Erythroblast (primary cell): Measurements from ENCODE around the gene KLRC4.
"Not testable (repeated sequence)": the region's sequence is repeated elsewhere in the genome, so short reads cannot be mapped to it uniquely, and the experiment has no call there.

Experiments used
- DNase-seq, 2 experiments: peaks; one replicate each; lab custom pipeline; 2025; lab: John Stamatoyannopoulos, UW
- GATA1 ChIP-seq: IDR thresholded peaks from 2 replicates; pipeline ENCODE4 v1.6.1; 2011; ENCODE audit warnings: low read depth, mild to moderate bottlenecking, control low read depth, low read length, moderate library complexity
- POLR2A ChIP-seq: IDR thresholded peaks from 2 replicates; pipeline ENCODE4 v1.6.1; 2011; ENCODE audit warnings: mild to moderate bottlenecking, low read length

KLRC4 gene

DNA sequence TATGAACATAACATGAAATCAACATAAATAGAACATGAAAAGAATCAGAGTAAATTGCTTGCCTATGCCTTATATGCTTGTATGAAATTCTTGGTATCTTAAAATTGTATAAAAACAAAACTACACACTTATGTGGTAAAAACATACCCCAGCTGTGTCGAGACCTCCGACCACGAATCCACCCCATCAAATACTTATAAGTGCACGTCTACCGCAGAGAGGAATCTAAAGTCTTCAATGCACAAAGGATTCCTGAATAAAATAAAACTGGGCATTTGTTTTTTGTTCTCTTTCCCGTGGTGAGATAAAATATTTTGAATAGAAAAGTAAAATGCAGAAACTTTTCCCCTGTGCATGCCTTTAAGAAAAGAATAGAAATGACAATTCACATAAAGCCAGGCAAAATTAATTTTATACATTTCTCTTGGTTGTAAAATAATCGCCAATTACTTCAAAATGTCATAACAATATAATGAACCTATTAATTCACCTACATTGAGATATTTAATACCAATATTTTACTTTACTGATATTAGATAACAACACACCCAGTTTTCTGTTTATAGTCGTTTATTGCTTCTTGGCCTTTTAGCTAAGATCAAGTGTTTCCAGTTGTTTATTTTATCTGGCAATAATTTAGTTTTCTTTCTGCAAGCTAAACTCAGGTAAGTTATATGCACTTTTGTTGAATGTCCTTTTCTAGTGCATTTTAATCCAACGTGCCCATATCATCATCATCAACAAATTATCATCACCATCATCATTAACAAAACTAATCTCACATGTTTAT, 20.7 kb downstream of the KLRC4 start:
- TF ChIP-seq POLR2A = no peak
- TF ChIP-seq GATA1 = no peak
- no peak for DNase-seq

DNA sequence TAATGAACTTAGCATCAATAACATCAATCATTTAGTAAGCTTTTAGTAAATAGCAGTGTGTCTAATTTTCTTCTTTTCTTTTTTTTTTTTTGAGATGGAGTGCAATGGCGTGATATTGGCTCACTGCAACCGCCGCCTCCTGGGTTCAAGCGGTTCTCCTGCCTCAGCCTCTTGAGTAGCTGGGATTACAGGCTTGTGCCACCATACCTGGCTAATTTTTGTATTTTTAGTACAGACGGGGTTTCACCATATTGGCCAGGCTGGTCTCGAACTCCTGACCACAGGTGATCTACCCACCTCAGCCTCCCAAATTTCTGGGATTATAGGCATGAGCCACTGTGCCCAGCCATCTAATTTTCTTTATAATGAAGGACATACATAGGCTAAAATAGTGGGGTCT, 22.1 kb downstream of the KLRC4 start:
- DNase-seq = not testable (repeated sequence)

DNA sequence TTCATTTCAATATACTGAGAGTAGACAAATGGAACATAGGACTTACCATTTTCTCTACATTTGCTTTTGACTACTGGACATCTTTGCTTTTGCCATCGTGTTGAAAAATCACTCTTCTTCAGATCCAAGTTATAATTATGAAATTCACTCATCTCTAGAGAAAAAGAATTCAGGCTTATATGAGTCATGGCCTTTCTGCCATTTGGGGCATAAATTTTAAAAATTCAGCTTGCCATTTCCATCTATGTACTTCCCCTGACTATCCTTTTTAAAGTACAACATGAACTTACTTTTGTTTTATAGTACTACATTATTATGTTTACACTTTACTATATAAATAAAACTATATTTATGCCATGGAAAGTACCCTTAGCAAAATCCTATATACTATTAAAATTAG, 22.7 kb downstream of the KLRC4 start:
- DNase-seq = no peak
- TF ChIP-seq GATA1 = no peak
- TF ChIP-seq POLR2A = no peak

DNA sequence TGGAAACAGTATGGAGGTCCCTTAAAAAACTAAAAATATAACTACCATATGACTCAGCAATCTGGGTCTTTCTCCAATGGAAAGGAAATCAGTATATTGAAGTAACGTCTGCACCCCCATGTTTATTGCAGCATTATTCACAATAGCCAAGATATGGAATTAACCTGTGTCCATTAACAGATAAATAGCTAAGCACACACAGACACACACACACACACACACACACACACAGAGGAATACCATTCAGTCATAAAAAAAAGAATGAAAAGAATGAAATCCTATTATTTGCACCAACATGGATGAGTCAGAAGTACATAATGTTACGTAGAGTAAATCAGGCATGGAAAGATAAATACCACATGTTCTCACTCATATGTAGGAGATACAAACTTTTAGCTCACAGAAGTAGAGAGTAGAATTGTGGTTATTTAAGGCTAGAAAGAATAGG, 24.4 kb downstream of the KLRC4 start:
- TF ChIP-seq GATA1 (no peak), POLR2A (no peak)
- no peak for DNase-seq

DNA sequence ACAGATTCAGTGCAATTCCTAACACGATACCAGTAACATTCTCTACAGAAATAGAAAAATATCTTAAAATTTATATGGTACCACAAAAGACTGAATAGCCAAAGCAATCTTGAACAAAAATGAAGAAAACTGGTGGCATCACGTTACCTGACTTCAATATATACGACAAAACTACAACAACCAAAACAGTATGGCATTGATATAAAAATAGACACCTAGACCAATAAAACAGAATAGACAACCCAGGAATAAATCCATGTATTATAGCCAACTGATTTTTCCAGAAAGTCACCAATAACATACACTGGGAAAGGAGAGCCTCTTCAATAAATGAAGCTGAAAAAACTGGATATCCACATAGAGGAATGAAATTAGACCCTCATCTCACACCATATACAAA, 25.4 kb downstream of the KLRC4 start:
- DNase-seq = no peak
- TF ChIP-seq GATA1 (no peak), POLR2A (no peak)

DNA sequence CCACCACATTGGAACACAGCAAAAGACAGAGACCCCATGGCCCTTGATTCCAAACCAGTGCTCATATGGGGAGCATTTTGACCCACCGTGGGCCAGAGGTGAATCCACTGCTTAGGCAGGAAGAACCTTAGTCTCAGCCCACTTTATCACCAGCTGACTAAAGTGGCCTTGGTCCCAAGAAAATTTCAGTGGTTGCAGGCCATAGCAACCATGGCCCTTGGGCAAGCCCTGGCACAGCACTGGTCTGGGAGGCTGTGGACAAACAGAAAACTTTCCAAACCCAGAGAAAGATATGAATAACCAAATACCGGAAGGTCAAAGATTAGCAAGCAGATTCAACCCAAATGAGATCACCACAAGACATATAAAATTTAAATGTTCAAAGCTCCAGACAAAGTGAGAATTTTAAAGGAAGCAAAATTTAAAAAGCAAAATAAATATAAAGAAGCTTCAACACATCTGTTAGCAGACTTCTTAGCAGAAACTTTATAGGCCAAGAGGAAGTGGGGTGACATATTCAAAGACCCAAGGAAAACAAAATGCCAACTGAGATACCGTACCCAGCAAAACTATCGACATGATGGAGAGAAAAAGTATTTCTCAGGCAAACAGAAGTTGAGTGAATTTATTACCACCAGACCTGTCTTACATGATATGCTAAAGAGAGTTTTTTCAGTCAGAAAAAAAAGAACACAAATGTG, 27.5 kb downstream of the KLRC4 start:
- TF ChIP-seq GATA1 (no peak), POLR2A (no peak)
- DNase-seq = no peak

DNA sequence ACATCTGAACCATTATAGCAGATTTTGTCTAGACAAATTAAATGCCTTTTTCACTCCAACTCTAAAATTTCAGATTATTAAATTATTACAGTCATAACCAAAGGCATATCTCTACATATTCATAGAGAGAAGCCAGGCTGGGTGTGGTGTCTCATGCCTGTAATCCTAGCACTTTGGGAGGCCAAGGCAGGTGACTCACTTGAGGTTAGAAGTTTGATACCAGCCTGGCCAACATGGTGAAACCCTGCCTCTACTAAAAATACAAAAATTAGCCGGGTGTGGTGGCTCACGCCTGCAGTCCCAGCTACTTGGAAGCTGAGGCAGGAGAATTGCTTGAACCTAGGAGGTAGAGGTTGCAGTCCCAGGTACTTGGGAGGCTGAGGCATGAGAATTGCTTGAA, 30.8 kb downstream of the KLRC4 start:
- not testable (repeated sequence) for DNase-seq

DNA sequence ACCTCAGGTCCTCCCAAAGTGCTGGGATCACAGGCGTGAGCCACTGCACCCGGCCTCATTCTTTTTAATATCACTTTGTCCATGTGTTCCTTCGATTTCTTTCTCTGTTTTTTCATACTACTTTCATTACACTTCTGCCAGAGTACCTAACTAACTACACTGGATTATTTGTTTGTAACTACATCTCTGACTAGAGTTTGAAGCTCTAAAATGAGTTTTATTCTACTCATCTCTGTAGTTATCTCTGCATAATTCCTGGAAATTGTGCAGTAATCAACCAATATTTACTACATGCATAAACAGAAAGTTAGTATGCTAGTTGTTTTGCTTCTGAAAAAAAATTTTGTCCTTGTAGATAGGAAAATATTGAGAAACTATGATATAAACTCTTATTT, 34.9 kb downstream of the KLRC4 start:
- no peak for DNase-seq
- TF ChIP-seq POLR2A = no peak
- no peak for TF ChIP-seq GATA1

DNA sequence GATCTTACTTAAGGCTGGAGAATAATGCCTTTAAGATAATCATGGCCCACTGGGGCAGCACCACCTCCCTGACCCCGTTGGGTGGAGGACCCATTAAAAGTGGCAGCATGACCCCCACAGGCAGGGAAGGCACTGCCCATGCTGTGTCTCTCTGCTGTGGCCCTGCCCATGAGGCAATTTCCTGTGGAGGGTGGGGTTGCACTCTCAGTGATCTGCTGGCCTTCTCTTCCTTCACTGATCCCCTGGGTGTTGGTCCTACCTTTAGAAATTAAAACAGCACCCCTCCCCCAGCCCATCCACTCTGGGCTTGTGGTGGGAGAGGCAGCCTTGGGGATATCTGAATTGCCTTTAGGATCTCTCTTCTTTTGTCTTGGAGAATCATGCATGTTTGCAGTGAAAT, 37.0 kb downstream of the KLRC4 start:
- no peak for TF ChIP-seq GATA1
- no peak for TF ChIP-seq POLR2A
- no peak for DNase-seq

DNA sequence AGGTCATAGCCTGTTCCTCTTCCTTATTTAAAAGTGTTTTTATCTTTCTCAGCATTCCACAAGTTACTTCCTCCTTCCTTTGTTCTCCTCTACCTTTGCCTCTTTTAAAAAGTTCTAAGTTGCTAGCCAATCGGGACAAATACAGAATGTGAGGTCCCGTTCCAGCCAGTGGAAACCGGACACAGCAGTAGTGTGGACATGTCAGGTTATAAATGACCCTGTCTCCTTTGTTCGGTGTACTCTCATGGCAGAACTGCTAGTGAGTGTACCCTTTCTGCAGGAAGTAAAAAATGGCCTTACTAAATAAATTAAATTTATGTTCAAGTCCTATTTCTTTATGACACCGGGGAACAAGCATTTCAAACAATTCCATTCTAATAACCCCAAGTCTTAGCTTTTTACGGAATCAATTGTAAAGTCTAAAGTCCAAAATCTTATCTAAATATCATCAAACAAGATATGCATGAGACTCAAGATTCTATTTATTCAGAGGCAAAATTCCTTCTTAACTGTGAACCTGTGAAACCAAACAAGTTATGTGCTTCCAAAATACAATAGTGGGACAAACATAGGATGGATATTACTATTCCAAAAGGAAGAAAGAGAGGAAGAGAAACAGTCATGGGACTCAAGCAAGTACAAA, 37.5 kb downstream of the KLRC4 start:
- DNase-seq = not testable (repeated sequence)

DNA sequence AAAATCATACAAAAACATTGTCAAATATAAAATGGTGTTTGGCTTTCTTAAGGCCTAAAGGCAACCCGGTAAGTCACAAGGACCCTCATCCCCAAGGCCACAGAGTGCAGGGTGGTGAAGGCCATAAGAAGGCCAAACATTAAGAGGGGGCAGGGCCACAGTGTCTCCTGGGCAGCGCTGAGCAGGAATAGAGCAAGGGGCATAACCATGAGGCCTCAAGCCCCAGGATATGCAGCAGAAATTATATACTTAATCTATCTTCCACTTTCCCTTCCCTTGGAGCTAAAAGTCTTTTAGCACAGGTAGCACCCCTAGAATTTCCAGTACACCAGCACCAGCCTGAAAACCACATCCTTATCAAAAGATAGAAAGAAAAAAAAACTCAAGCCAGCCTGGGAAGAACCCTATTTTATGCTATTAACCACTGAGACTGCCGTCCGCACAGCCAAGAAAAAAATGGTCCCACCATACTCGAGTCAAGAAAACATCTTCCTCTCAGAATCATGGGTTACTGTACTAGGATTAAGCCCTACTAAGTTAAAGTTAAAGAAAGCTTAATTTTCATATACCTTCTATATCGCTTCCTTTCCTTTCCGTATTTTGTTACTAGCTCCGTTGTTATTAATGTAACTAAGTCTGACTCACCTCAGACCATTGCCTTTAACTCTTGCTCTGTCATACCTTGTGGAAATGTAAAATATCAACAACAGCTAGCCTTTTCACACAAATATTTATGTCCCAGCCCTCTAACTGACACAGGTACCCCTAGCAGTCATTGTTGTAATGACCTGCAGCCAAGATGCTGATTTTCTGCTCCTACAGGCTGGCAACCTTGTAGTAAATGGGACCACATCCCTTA, 39.8 kb downstream of the KLRC4 start:
- TF ChIP-seq GATA1 = no peak
- TF ChIP-seq POLR2A = no peak
- DNase-seq = no peak

DNA sequence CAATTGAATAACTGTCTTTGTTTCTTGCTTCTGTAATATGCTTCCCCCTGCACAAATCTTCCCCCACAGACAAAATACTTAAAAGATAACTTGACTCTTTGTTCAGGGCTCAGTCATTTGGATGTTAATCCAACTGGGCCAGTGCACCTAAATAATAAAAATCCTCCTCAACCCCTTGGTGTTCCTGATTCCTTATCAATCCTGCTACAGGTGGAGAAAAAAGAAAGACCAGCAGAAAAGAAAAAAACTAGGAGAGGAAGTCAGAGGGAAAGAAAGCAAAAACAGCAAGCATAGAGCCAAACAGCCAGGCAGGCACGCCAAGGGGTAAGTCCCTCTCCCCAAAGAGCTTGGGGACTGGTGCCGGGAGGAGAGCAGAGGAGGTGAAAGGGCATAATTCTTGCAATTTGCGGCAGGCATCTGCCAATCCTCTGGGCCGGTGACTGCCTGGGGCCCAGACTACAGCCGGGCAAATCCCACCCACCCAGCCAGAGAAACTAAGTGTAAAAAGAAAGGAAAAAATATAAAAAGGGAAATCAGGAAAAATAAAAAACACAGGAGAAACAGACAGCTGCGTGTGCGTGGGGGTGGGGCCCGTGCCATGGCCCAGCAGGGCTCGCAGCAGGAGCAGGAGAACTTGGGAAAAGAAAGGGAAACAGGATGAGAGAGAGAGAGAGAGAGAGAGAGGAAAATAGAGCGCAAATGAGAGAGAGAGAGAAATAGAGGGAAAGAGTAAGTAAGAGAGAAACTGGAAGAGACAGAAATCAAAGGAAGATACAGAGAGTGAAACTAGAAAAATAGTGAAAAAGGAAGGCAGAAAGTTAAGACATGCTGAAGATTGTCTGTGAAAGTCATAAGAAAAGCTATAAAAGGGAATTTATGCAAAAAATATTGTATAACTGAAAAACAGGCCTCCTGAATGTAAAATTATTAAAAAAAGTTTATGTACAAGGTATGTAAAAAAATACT, 41.1 kb downstream of the KLRC4 start:
- TF ChIP-seq GATA1 (no peak), POLR2A (no peak)
- DNase-seq = no peak

DNA sequence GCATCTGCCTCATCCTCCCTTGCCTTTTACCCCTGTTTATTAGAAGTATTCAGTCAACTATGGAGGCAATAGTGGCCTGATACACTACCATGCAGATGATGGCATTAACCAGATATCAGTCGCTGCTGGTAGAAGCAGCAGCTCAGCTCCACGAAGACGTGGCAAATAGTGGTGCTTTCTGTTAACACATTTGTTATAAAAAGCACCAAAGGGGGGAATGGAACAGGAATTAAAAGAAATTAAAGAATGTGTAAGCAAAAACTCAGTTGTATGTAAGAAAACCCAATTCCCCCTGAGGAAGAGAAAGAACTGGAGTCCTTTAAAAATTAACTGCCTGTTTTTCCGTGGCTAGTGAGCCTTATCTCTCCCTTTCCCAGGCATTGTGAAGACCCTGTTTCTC, 41.8 kb downstream of the KLRC4 start:
- DNase-seq = not testable (repeated sequence)
